Islet precursor cell (in vitro differentiated cells): ENCODE measurements around the gene FXYD7.

Experiments
- DNase-seq: peaks from one replicate; pipeline ENCODE4 v3.0.0-alpha.2; 2018

Gene FXYD7

GRCh38 chr19:35167251-35168119, 24.4 kb downstream of the FXYD7 start:
- DNase-seq: peak; percentile 18

GRCh38 chr19:35168196-35168595, 25.1 kb downstream of the FXYD7 start:
- DNase-seq: peak; percentile 59

- DNase-seq: peak; percentile 27
Measured at GRCh38 chr19:35169221-35169995, 26.4 kb downstream of the FXYD7 start.

- peak; percentile 9 for DNase-seq
Measured at GRCh38 chr19:35170359-35171061, 27.5 kb downstream of the FXYD7 start.

- DNase-seq: peak; percentile 2
Measured at GRCh38 chr19:35171730-35172129, 28.7 kb downstream of the FXYD7 start.

GRCh38 chr19:35174226-35174625, 31.2 kb downstream of the FXYD7 start:
- DNase-seq: peak; percentile 7

GRCh38 chr19:35176181-35176570, 33.1 kb downstream of the FXYD7 start:
- DNase-seq: peak; percentile 31

- DNase-seq: peak; percentile 2
Measured at GRCh38 chr19:35177377-35178274, 34.6 kb downstream of the FXYD7 start.

- peak; percentile 4 for DNase-seq
Measured at GRCh38 chr19:35178701-35179100, 35.6 kb downstream of the FXYD7 start.

- DNase-seq: peak; percentile 5
Measured at GRCh38 chr19:35179830-35180229, 36.8 kb downstream of the FXYD7 start.

GRCh38 chr19:35181387-35181786, 38.3 kb downstream of the FXYD7 start:
- DNase-seq: no peak

- DNase-seq: no peak
Measured at GRCh38 chr19:35184267-35184666, 41.2 kb downstream of the FXYD7 start.

- DNase-seq: no peak
Measured at GRCh38 chr19:35184884-35185283, 41.8 kb downstream of the FXYD7 start.

GRCh38 chr19:35194012-35194984, 51.2 kb downstream of the FXYD7 start:
- DNase-seq: peak; percentile 12

GRCh38 chr19:35195830-35196229, 52.8 kb downstream of the FXYD7 start:
- peak; percentile 12 for DNase-seq

- DNase-seq: peak; percentile 8
Measured at GRCh38 chr19:35196861-35197260, 53.8 kb downstream of the FXYD7 start.

GRCh38 chr19:35199481-35199880, 56.4 kb downstream of the FXYD7 start:
- DNase-seq: no peak

- DNase-seq: no peak
Measured at GRCh38 chr19:35202722-35203688, 60.0 kb downstream of the FXYD7 start.
